Measurements from ENCODE around the gene FARP1.

FARP1 gene

DNA sequence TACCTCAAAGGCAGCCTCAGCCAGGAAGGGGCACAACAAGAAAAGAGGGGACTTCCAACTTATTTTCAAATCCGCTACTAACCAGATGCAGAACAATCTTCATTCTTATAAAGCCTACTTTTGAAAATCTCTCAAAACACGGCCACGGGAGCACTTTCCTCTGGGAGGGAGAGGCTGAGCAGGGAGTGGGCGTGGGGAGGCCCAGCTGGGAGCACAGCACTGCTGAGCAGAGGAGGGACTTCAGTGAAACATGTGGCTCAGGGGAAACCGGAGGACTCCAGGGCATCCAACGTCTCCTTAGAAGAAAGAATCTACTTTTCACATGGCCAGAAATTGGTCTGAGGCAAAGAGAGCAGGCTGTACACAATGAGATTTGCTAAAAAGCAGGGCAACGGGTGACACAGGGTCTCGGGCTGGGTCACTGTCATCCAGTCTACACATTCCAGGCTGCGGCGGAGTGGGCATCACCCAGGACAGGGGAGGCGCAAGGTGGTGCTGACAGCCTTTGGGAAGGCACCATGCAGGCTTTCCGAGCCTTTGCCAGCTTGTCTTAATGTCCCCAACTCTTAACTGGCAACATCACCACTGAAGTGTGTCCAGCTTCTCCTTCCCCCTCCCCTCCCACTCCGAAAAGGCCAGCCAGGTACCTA, 317.0 kb downstream of the FARP1 start:
- no peak for DNase-seq (ENCODE audit: low read depth)

DNA sequence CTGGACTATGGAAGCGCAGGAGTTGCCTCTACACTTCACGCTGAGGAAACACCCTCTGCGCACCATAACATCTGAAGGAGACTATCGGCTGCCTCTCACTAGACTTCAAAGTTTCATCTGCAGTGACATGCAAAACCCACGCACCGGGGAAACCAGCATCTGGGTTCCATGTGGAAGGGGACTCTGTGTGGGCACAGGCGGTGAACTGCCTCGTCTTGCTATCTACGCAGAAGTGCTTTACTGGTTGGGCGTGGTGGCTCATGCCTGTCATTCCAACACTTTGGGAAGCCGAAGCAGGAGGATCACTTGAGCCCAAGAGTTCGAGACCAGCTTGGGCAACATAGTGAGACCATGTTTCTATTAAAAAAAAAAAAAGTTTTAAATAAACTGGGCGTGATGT, 317.6 kb downstream of the FARP1 start:
- DNase-seq (ENCODE audit: low read depth), result no peak

- no peak for DNase-seq (ENCODE audit: low read depth)
Measured at GRCh38 chr13:98461486-98462240, 318.8 kb downstream of the FARP1 start.

DNA sequence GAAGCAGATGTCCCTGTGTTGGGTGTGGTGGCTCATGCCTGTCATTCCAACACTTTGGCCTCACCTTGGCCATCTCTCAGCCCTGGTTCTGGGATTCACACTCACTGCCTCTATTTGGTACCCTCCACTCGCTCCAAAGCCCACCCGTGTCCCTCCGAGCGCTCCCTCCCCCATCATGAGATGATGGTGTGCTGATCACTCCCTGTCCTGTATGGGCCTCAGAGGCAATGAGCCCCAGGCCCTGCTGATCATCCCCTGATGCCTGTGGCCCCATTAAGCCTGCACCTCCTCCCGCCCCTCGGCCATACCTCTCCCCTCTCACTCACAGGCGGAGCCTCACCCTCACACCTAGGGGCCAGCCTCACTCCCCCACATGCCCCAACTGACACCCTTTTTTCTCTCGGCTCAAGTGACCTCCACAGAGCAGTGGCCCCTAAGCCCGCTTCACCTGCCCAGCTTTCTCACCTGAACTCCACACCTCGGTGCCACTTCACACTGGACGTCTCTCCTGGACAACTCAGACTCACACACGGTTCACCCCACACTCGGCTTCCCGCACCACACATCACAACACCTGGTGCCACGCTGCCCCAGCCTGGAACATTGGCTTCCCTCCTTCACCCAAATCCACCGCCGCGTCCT, 319.5 kb downstream of the FARP1 start:
- DNase-seq (ENCODE audit: low read depth), result no peak

DNA sequence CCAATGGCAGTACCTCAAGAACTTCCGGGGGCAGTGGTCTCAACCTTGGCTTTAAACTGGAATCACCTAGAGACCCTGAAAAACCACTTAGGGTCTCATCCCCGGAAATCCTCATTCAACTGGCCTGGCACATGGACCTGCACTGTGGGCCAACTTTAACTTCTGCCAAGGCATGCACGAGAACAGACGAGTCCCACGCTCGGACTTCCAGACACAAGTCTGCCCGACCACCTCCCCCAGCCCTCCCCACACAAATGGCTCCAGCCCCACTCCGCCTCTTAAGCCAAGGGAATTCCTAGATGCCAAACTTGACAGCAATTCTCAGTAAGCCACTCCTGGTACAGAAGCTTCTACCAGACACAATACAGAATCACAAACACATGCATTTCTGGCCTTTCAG, 320.1 kb downstream of the FARP1 start:
- DNase-seq (ENCODE audit: low read depth), result no peak

GRCh38 chr13:98466634-98467236, 323.8 kb downstream of the FARP1 start:
- peak; percentile 55 for DNase-seq (ENCODE audit: low read depth)

DNA sequence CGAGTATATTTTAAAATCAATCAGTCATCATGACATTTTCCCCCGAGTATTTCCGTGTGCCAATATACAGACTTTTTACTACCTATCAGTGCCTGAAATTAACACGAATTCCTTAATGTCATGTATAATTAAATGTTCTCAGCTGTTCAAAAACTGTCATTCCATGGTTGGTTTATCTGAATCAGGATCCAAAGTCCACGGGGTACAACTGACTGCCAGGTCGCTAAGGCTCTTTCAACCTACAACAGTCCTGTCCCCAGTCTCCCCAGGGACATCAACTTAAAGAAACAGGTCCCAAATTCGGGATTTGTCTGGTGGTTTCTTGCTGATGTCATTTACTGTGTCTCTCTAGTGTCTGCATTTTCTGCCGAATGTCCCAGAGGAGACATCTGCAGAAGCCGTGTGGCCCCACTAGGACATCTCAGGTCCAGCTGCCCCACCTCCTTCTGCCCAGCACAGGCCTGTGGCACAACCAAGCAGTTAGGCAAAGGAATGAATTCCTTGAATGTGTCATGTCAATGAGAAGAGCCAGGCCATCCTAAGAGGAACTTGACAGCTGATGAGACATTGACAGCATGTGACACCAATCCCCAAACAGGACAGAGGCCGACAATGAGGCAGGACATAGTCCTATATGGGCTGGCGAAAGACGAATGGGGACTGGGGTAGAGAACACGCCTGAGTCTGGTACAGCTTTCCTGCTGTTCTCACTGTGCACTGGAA, 324.5 kb downstream of the FARP1 start:
- no peak for DNase-seq (ENCODE audit: low read depth)

- no peak for DNase-seq (ENCODE audit: low read depth)
Measured at GRCh38 chr13:98468361-98468760, 325.5 kb downstream of the FARP1 start.

- DNase-seq (ENCODE audit: low read depth), result no peak
Measured at GRCh38 chr13:98468929-98469328, 326.0 kb downstream of the FARP1 start.

- peak; percentile 55 for DNase-seq (ENCODE audit: low read depth)
Measured at GRCh38 chr13:98470920-98471319, 328.0 kb downstream of the FARP1 start.

- DNase-seq (ENCODE audit: low read depth), result no peak
Measured at GRCh38 chr13:98471934-98472333, 329.0 kb downstream of the FARP1 start.

- DNase-seq (ENCODE audit: low read depth), result no peak
Measured at GRCh38 chr13:98473135-98473787, 330.4 kb downstream of the FARP1 start.

DNA sequence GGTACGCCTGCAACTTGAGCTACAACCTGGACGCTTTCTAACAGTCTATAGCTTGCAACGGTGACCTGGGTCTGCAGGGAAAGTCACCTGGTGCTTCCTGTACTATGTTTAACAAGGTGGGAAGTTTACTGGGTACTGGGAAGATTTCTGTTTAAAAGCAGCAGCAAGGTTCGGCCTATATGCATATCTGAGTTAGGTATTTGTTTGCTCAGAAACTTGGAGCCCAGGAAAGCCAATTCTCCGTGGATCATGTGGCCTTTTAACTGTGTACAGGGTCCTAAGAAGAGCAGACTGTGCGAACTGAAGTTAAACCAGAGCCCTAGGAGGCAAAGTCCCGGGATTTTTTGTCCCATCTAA, 330.9 kb downstream of the FARP1 start:
- DNase-seq (ENCODE audit: low read depth), result no peak

GRCh38 chr13:98474292-98474691, 331.4 kb downstream of the FARP1 start:
- no peak for DNase-seq (ENCODE audit: low read depth)

GRCh38 chr13:98474761-98475160, 331.9 kb downstream of the FARP1 start:
- no peak for DNase-seq (ENCODE audit: low read depth)

GRCh38 chr13:98475522-98475921, 332.6 kb downstream of the FARP1 start:
- DNase-seq (ENCODE audit: low read depth), result no peak

DNA sequence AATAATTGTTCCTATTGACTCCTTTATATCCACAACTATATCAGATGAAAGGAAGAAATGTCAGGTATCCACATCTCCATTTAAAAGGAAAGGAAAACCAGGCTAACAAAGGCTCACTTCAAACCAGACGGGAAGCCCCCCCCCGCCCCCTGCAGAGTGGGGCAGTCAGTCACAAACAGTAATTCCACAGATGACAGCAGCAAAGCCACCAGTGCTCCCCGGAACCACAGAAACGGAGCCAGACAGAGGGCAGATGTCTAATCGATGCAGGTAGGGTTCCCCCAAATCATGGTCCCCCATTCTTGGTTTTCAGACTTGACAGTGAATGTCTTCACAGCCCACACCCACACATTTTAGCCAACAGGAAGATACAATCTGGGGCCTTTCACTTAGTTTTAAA, 333.2 kb downstream of the FARP1 start:
- DNase-seq (ENCODE audit: low read depth), result no peak

DNA sequence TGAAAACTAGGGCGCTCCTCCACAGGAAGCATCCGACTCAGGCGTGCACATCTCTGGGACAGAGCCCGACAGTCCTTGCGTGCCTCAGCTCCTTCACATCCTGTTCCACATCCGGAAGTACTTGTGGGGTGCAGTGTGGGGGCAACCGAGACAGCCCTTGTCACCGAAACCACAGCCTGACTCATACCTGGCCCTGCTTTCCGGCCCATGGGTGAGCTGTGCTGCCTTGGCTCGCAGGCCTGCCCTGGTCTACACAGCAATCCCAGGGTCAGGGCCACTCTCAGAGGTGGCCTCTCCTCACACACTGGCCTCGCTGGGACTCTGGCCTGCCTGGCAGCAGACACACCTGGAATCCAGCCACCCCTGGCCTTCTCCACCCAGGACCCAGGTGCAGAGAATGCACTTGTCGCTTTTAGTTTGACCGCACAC, 333.7 kb downstream of the FARP1 start:
- DNase-seq (ENCODE audit: low read depth), result peak; percentile 97

GRCh38 chr13:98478189-98479129, 335.6 kb downstream of the FARP1 start:
- DNase-seq (ENCODE audit: low read depth), result peak; percentile 56

GRCh38 chr13:98479496-98480003, 336.7 kb downstream of the FARP1 start:
- no peak for DNase-seq (ENCODE audit: low read depth)
